Stimulated activated effector memory CD8-positive, alpha-beta T cell treated with anti-CD3 and anti-CD28 coated beads, Interleukin-12 subunit alpha, Interleukin-12 subunit beta, amount 100 ng/mL, for 72 hours (primary cell): ENCODE measurements around the gene SPAG16.
"Not testable (repeated sequence)": the region's sequence is repeated elsewhere in the genome, so short reads cannot be mapped to it uniquely, and the experiment has no call there.

ENCODE experiments used
- ATAC-seq: fragments of 150-1000 bp; cut with Tn5 transposase; 2 replicates; pipeline ENCODE4 v1.10.0; 2021
- DNase-seq, 2 donors: peaks; one replicate each; pipeline ENCODE4 v3.0.0; 2021 to 2022; ENCODE audit warnings: low spot score in 2 of 2
- H3K27ac Mint-ChIP-seq: one replicate; pipeline ENCODE4 v1.8.0; 2022; ENCODE audit warnings: mild to moderate bottlenecking, mixed read lengths
- H3K36me3 Mint-ChIP-seq: one replicate; pipeline ENCODE4 v1.8.0; 2022; ENCODE audit warnings: mild to moderate bottlenecking, mixed read lengths
- H3K4me1 Mint-ChIP-seq: one replicate; pipeline ENCODE4 v1.8.0; 2022; ENCODE audit warnings: mixed read lengths
- H3K4me3 Mint-ChIP-seq: one replicate; pipeline ENCODE4 v1.8.0; 2022; ENCODE audit warnings: mild to moderate bottlenecking, mixed read lengths
- H3K9me3 Mint-ChIP-seq: one replicate; pipeline ENCODE4 v1.8.0; 2022; ENCODE audit warnings: mixed read lengths

The SPAG16 gene

GRCh38 chr2:213644926-213645325 lies 360.7 kb downstream of the SPAG16 start:
- H3K36me3 Mint-ChIP-seq = no peaks in the 10 kb centered on the region
- H3K4me1 Mint-ChIP-seq = no peaks in the 10 kb centered on the region
- no peak for DNase-seq
- no peak overlapping the region for H3K4me3 Mint-ChIP-seq
- no peak overlapping the region for H3K27ac Mint-ChIP-seq
- no peak for ATAC-seq
- H3K9me3 Mint-ChIP-seq = peaks cover 9% of the 10 kb centered on the region

GRCh38 chr2:213649176-213649575 lies 364.9 kb downstream of the SPAG16 start:
- H3K27ac Mint-ChIP-seq = no peak overlapping the region
- ATAC-seq (no peak), DNase-seq (no peak)
- no peaks in the 10 kb centered on the region for H3K4me1 Mint-ChIP-seq
- H3K4me3 Mint-ChIP-seq = no peak overlapping the region
- no peaks in the 10 kb centered on the region for H3K36me3 Mint-ChIP-seq
- H3K9me3 Mint-ChIP-seq = peaks cover 6% of the 10 kb centered on the region

- Mint-ChIP-seq H3K36me3 (no peaks in the 10 kb centered on the region), H3K4me1 (no peaks in the 10 kb centered on the region), H3K4me3 (no peak overlapping the region), H3K27ac (no peak overlapping the region), H3K9me3 (peaks cover 7% of the 10 kb centered on the region)
- no peak for DNase-seq
- ATAC-seq = no peak
Measured at GRCh38 chr2:213664817-213665216, 380.6 kb downstream of the SPAG16 start.

- Mint-ChIP-seq H3K4me3 (no peak overlapping the region), H3K36me3 (no peaks in the 10 kb centered on the region), H3K27ac (no peak overlapping the region), H3K4me1 (no peaks in the 10 kb centered on the region), H3K9me3 (peaks cover 8% of the 10 kb centered on the region)
- no peak for ATAC-seq
- DNase-seq = no peak
Measured at GRCh38 chr2:213669657-213670056, 385.4 kb downstream of the SPAG16 start.

GRCh38 chr2:213678437-213679218 lies 394.4 kb downstream of the SPAG16 start:
- H3K36me3 Mint-ChIP-seq = no peaks in the 10 kb centered on the region
- H3K27ac Mint-ChIP-seq = no peak overlapping the region
- no peaks in the 10 kb centered on the region for H3K4me1 Mint-ChIP-seq
- H3K4me3 Mint-ChIP-seq = no peak overlapping the region
- ATAC-seq (no peak), DNase-seq (no peak)
- H3K9me3 Mint-ChIP-seq = no peaks in the 10 kb centered on the region

GRCh38 chr2:213679894-213680293 lies 395.6 kb downstream of the SPAG16 start:
- Mint-ChIP-seq H3K4me1 (no peaks in the 10 kb centered on the region), H3K27ac (no peak overlapping the region), H3K9me3 (no peaks in the 10 kb centered on the region), H3K36me3 (no peaks in the 10 kb centered on the region), H3K4me3 (no peak overlapping the region)
- no peak for DNase-seq
- no peak for ATAC-seq

GRCh38 chr2:213682276-213682675 lies 398.0 kb downstream of the SPAG16 start:
- no peak overlapping the region for H3K27ac Mint-ChIP-seq
- no peaks in the 10 kb centered on the region for H3K36me3 Mint-ChIP-seq
- no peaks in the 10 kb centered on the region for H3K4me1 Mint-ChIP-seq
- no peaks in the 10 kb centered on the region for H3K9me3 Mint-ChIP-seq
- no peak for DNase-seq
- ATAC-seq = no peak
- H3K4me3 Mint-ChIP-seq = no peak overlapping the region

GRCh38 chr2:213688133-213688532 lies 403.9 kb downstream of the SPAG16 start:
- Mint-ChIP-seq H3K36me3 (no peaks in the 10 kb centered on the region), H3K27ac (no peak overlapping the region), H3K9me3 (peaks cover 2% of the 10 kb centered on the region), H3K4me1 (no peaks in the 10 kb centered on the region), H3K4me3 (no peak overlapping the region)
- no peak for DNase-seq
- no peak for ATAC-seq

- not testable (repeated sequence) for H3K36me3 Mint-ChIP-seq, DNase-seq, H3K4me3 Mint-ChIP-seq, H3K4me1 Mint-ChIP-seq, ATAC-seq, H3K9me3 Mint-ChIP-seq, H3K27ac Mint-ChIP-seq
Measured at GRCh38 chr2:213688825-213689224, 404.6 kb downstream of the SPAG16 start.

GRCh38 chr2:213689585-213689984 lies 405.3 kb downstream of the SPAG16 start:
- Mint-ChIP-seq H3K9me3 (peaks cover 2% of the 10 kb centered on the region), H3K4me1 (no peaks in the 10 kb centered on the region), H3K36me3 (no peaks in the 10 kb centered on the region), H3K4me3 (no peak overlapping the region), H3K27ac (no peak overlapping the region)
- ATAC-seq = no peak
- no peak for DNase-seq

GRCh38 chr2:213691351-213691750 lies 407.1 kb downstream of the SPAG16 start:
- Mint-ChIP-seq H3K27ac (no peak overlapping the region), H3K36me3 (no peaks in the 10 kb centered on the region), H3K4me1 (no peaks in the 10 kb centered on the region), H3K9me3 (peaks cover 2% of the 10 kb centered on the region), H3K4me3 (no peak overlapping the region)
- DNase-seq (no peak), ATAC-seq (no peak)

- Mint-ChIP-seq H3K4me1 (no peaks in the 10 kb centered on the region), H3K36me3 (no peaks in the 10 kb centered on the region), H3K27ac (no peak overlapping the region), H3K9me3 (peaks cover 2% of the 10 kb centered on the region), H3K4me3 (no peak overlapping the region)
- DNase-seq (no peak), ATAC-seq (no peak)
Measured at GRCh38 chr2:213696442-213696841, 412.2 kb downstream of the SPAG16 start.

GRCh38 chr2:213701365-213701764 lies 417.1 kb downstream of the SPAG16 start:
- not testable (repeated sequence) for H3K9me3 Mint-ChIP-seq, ATAC-seq, H3K27ac Mint-ChIP-seq, H3K4me1 Mint-ChIP-seq, H3K4me3 Mint-ChIP-seq, H3K36me3 Mint-ChIP-seq, DNase-seq

- H3K4me3 Mint-ChIP-seq = no peak overlapping the region
- H3K27ac Mint-ChIP-seq = no peak overlapping the region
- ATAC-seq (no peak), DNase-seq (no peak)
- no peaks in the 10 kb centered on the region for H3K4me1 Mint-ChIP-seq
- H3K36me3 Mint-ChIP-seq = no peaks in the 10 kb centered on the region
- peaks cover 3% of the 10 kb centered on the region for H3K9me3 Mint-ChIP-seq
Measured at GRCh38 chr2:213703406-213704098, 419.3 kb downstream of the SPAG16 start.

- H3K4me1 Mint-ChIP-seq = no peaks in the 10 kb centered on the region
- H3K9me3 Mint-ChIP-seq = peaks cover 5% of the 10 kb centered on the region
- no peaks in the 10 kb centered on the region for H3K36me3 Mint-ChIP-seq
- H3K4me3 Mint-ChIP-seq = no peak overlapping the region
- no peak for ATAC-seq
- DNase-seq = no peak
- H3K27ac Mint-ChIP-seq = no peak overlapping the region
Measured at GRCh38 chr2:213710164-213710563, 425.9 kb downstream of the SPAG16 start.

- not testable (repeated sequence) for DNase-seq, H3K4me3 Mint-ChIP-seq
Measured at GRCh38 chr2:213718411-213718810, 434.1 kb downstream of the SPAG16 start.

More at GRCh38 chr2:213718411-213718810, 434.1 kb downstream of the SPAG16 start:
- H3K4me1 Mint-ChIP-seq, H3K36me3 Mint-ChIP-seq, ATAC-seq, H3K27ac Mint-ChIP-seq, H3K9me3 Mint-ChIP-seq: not testable (repeated sequence)
